Measurements from ENCODE around the gene HERC4.

HERC4 gene

DNA sequence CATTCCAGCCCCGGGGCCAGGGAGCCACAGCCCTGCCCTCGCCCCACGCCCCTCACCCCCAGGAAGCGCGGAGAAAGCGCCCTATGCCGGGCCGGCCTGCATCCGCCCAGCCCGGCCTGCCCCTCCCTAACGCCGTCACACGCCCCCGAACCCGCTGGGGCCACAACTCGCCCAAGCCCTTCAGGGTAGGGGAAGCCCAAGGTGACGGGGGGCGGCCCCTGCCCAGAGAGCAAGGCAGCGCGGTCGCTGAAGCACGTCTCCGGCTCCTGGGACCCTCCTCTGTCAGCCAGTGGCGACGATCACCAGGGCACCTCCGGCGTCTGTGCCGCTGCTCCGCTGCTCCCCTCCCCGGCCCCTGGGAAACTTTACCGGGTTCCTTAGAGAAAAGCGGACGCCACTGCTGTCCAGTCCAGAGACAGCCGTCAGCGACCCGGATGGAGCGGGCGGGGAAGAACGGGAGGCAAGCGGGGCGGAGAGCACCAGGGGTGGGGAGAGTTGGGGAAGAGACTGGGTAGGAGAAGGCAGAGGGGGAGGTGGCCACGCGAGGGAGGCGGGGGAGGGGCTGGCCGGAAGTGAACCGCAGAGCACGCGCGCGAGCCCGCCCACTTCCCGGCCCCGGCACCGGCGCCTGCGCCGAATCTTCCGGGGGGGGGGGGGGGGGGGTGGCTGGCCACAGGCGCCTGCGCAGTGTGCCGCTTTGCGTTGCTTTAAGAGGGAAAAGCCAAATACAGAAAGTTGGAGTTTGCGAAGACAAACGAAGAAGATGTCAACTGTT, at the start of gene HERC4:
Gene HERC4, minus strand, starts transcription at position 509 of the 775 bp plus-strand sequence. CDS start 2,175 bp downstream, outside the sequence.
- H3K27ac Mint-ChIP-seq = peak within 1 kb of the TSS; percentile 92
- H3K4me3 Mint-ChIP-seq = peak within 1 kb of the TSS; percentile 97
- peaks cover 25% of the 10 kb centered on the region for H3K36me3 Mint-ChIP-seq (ENCODE audit: low read depth)
- H3K9me3 Mint-ChIP-seq = no peaks in the 10 kb centered on the region
- H3K27me3 Mint-ChIP-seq = no peaks in the 10 kb centered on the region
- peaks cover 44% of the 10 kb centered on the region for H3K4me1 Mint-ChIP-seq (ENCODE audit: low read depth)

GRCh38 chr10:68124718-68125117, 49.6 kb upstream of the HERC4 start:
- Mint-ChIP-seq H3K9me3 (no peaks in the 10 kb centered on the region), H3K4me3 (no peak overlapping the region), H3K27me3 (peaks cover 5% of the 10 kb centered on the region), H3K36me3 (ENCODE audit: low read depth) (no peaks in the 10 kb centered on the region), H3K27ac (no peak overlapping the region), H3K4me1 (ENCODE audit: low read depth) (no peaks in the 10 kb centered on the region)

GRCh38 chr10:68121852-68122251, 46.8 kb upstream of the HERC4 start:
- H3K36me3 Mint-ChIP-seq (ENCODE audit: low read depth) = no peaks in the 10 kb centered on the region
- no peaks in the 10 kb centered on the region for H3K4me1 Mint-ChIP-seq (ENCODE audit: low read depth)
- no peak overlapping the region for H3K4me3 Mint-ChIP-seq
- H3K9me3 Mint-ChIP-seq = no peaks in the 10 kb centered on the region
- H3K27ac Mint-ChIP-seq = no peak overlapping the region
- H3K27me3 Mint-ChIP-seq = peaks cover 5% of the 10 kb centered on the region

DNA sequence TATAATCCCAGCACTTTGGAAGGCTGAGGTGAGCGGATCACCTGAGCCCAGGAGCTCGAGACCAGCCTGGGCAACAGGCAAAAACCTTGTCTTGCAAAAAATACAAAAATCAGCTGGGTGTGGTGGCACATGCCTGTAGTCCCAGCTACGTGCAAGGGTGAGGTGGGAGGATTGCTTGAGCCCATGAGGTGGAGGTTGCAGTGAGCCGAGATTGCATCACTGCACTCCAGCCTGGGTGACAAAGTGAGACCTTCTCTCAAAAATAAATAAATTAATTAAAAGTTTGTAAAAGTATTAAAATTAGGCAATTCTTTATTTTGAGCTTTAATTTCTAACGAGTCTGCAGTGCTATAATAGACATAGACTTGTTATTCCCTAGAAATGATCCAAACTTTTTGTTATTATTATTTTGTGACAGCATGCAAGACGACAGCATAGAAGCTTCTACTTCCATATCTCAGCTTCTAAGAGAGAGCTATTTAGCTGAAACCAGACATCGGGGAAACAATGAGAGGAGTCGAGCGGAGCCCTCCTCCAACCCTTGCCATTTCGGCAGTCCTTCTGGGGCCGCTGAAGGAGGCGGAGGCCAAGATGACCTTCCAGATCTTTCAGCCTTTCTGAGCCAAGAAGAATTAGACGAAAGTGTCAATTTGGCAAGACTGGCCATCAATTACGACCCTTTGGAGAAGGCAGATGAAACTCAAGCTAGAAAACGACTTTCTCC, 46.1 kb upstream of the HERC4 start:
- Mint-ChIP-seq H3K36me3 (ENCODE audit: low read depth) (no peaks in the 10 kb centered on the region), H3K9me3 (no peaks in the 10 kb centered on the region), H3K27ac (no peak overlapping the region), H3K4me3 (no peak overlapping the region), H3K27me3 (no peaks in the 10 kb centered on the region), H3K4me1 (ENCODE audit: low read depth) (no peaks in the 10 kb centered on the region)

- H3K27me3 Mint-ChIP-seq = peaks cover 4% of the 10 kb centered on the region
- H3K9me3 Mint-ChIP-seq = no peaks in the 10 kb centered on the region
- no peaks in the 10 kb centered on the region for H3K4me1 Mint-ChIP-seq (ENCODE audit: low read depth)
- H3K4me3 Mint-ChIP-seq = no peak overlapping the region
- no peaks in the 10 kb centered on the region for H3K36me3 Mint-ChIP-seq (ENCODE audit: low read depth)
- no peak overlapping the region for H3K27ac Mint-ChIP-seq
Observed at GRCh38 chr10:68118657-68119056, 43.6 kb upstream of the HERC4 start.

DNA sequence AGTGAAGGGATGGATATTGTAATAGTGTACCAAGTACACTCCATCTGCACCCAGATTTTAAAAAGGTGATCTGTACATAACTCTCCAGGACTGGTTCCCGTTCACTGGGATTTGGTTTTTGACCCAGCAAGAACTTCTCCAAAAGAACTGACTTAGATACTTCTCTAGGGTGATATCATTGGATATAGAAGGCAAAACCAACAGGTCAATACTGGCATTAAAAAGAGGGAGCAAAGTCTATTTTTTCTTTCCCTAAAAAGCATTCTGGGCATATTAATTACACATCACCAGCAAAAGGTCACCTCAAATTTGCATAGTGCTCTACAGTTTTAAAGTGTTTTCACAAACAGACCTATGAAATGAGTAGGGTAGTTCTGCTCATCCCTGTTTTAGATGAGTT, 37.8 kb upstream of the HERC4 start:
- no peaks in the 10 kb centered on the region for H3K9me3 Mint-ChIP-seq
- H3K4me3 Mint-ChIP-seq = no peak overlapping the region
- H3K27me3 Mint-ChIP-seq = peaks cover 11% of the 10 kb centered on the region
- H3K27ac Mint-ChIP-seq = no peak overlapping the region
- H3K4me1 Mint-ChIP-seq (ENCODE audit: low read depth) = no peaks in the 10 kb centered on the region
- no peaks in the 10 kb centered on the region for H3K36me3 Mint-ChIP-seq (ENCODE audit: low read depth)

- Mint-ChIP-seq H3K4me3 (no peak overlapping the region), H3K27me3 (peaks cover 11% of the 10 kb centered on the region), H3K4me1 (ENCODE audit: low read depth) (no peaks in the 10 kb centered on the region), H3K9me3 (no peaks in the 10 kb centered on the region), H3K27ac (no peak overlapping the region), H3K36me3 (ENCODE audit: low read depth) (no peaks in the 10 kb centered on the region)
Observed at GRCh38 chr10:68111584-68111983, 36.5 kb upstream of the HERC4 start.

GRCh38 chr10:68110027-68110426, 34.9 kb upstream of the HERC4 start:
- H3K36me3 Mint-ChIP-seq (ENCODE audit: low read depth) = no peaks in the 10 kb centered on the region
- H3K4me3 Mint-ChIP-seq = no peak overlapping the region
- H3K27me3 Mint-ChIP-seq = peaks cover 7% of the 10 kb centered on the region

GRCh38 chr10:68109331-68109730, 34.2 kb upstream of the HERC4 start, which contains the start of gene MYPN:
Gene MYPN (plus strand): TSS chr10:68109488. CDS start chr10:68121439, 11,951 bp downstream.
- Mint-ChIP-seq H3K36me3 (ENCODE audit: low read depth) (no peaks in the 10 kb centered on the region), H3K4me1 (ENCODE audit: low read depth) (no peaks in the 10 kb centered on the region), H3K27me3 (peaks cover 7% of the 10 kb centered on the region), H3K27ac (no peak within 1 kb of the TSS), H3K4me3 (no peak within 1 kb of the TSS), H3K9me3 (no peaks in the 10 kb centered on the region)

More at GRCh38 chr10:68110027-68110426, 34.9 kb upstream of the HERC4 start:
- H3K4me1 Mint-ChIP-seq (ENCODE audit: low read depth) = no peaks in the 10 kb centered on the region
- no peak overlapping the region for H3K27ac Mint-ChIP-seq
- H3K9me3 Mint-ChIP-seq = no peaks in the 10 kb centered on the region

DNA sequence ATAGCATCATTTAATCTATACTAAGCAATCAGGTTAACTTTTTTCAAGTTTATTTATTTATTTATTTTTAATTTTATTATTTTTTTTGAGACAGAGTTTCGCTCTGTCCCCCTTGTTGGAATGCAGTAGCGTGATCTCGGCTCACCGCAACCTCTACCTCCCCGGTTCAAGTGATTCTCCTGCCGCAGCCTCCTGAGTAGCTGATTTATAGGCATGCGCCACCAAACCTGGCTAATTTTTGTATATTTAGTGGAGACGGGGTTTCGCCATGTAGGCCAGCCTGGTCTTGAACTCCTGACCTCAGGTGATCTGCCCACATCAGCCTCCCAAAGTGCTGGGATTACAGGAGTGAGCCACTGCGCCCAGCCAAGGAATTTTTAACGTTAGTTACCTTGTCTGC, 33.6 kb upstream of the HERC4 start:
- Mint-ChIP-seq H3K4me3 (no peak overlapping the region), H3K9me3 (no peaks in the 10 kb centered on the region), H3K27me3 (peaks cover 7% of the 10 kb centered on the region), H3K4me1 (ENCODE audit: low read depth) (no peaks in the 10 kb centered on the region), H3K27ac (no peak overlapping the region), H3K36me3 (ENCODE audit: low read depth) (no peaks in the 10 kb centered on the region)

DNA sequence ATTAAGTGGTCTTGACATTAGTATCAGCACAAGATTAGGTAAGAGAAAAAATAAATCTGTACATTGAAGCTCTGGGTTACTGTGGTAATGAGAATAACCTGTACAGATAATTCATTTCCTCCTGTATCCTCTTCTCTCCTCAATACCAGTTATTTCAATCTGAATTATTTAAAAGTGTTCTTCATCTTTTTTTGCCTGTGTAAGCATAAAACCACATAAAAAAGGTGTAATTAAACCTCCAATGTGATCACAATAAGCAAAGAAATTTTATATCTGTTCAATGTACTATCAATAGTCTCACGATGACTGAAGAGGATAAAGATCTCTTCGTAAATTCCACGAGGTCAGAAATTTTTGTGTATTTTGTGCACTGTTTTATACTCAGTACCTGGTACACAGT, 33.0 kb upstream of the HERC4 start:
- peaks cover 7% of the 10 kb centered on the region for H3K27me3 Mint-ChIP-seq

GRCh38 chr10:68107651-68108050, 32.6 kb upstream of the HERC4 start:
- no peak overlapping the region for H3K27ac Mint-ChIP-seq
- no peak overlapping the region for H3K4me3 Mint-ChIP-seq
- no peaks in the 10 kb centered on the region for H3K36me3 Mint-ChIP-seq (ENCODE audit: low read depth)
- H3K9me3 Mint-ChIP-seq = no peaks in the 10 kb centered on the region
- H3K4me1 Mint-ChIP-seq (ENCODE audit: low read depth) = no peaks in the 10 kb centered on the region
- peaks cover 7% of the 10 kb centered on the region for H3K27me3 Mint-ChIP-seq

More for the DNA sequence above, 33.0 kb upstream of the HERC4 start:
- H3K9me3 Mint-ChIP-seq = no peaks in the 10 kb centered on the region
- no peaks in the 10 kb centered on the region for H3K4me1 Mint-ChIP-seq (ENCODE audit: low read depth)
- H3K4me3 Mint-ChIP-seq = no peak overlapping the region
- no peak overlapping the region for H3K27ac Mint-ChIP-seq
- no peaks in the 10 kb centered on the region for H3K36me3 Mint-ChIP-seq (ENCODE audit: low read depth)

DNA sequence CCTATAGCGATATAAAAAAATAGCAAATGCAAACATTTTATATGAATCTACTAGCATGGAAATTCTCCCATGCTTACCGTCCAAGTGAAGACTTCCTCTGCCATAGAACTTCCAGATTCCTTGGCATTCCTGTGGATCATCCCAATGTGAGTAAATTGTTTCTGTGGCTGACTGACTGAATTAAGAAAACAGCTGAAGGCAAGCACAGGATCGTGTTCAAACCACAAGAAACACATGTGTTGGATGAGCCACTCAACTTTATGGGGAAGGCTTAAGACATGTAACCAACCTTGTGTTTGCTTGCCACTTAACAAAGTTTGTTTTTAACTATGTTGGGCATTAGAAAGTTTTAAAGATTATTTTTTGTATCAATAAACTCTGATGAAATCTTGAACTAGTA, 31.6 kb upstream of the HERC4 start:
- peaks cover 7% of the 10 kb centered on the region for H3K27me3 Mint-ChIP-seq
- H3K4me1 Mint-ChIP-seq (ENCODE audit: low read depth) = no peaks in the 10 kb centered on the region
- no peak overlapping the region for H3K4me3 Mint-ChIP-seq
- no peaks in the 10 kb centered on the region for H3K9me3 Mint-ChIP-seq
- H3K36me3 Mint-ChIP-seq (ENCODE audit: low read depth) = no peaks in the 10 kb centered on the region
- no peak overlapping the region for H3K27ac Mint-ChIP-seq

DNA sequence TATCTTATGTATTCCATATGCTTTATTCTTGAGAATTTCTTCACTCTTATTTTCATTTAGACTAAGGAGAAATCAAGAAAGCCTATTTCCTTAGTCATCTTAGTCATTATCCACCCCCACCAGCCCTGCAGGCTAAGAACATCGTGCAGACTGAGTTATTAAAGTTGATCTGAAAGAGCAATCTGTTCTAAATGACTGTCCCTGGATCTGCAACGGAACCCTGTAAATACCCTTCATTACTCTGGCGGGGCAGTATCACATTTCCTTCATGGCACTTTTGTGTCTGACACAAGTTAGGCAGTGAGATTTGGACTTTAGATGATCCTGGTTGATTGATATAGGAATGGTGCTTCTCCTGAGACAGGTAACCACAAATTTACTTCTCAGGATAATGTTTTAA, 30.7 kb upstream of the HERC4 start:
- Mint-ChIP-seq H3K27me3 (peaks cover 7% of the 10 kb centered on the region), H3K4me3 (no peak overlapping the region), H3K9me3 (no peaks in the 10 kb centered on the region), H3K36me3 (ENCODE audit: low read depth) (no peaks in the 10 kb centered on the region), H3K27ac (no peak overlapping the region), H3K4me1 (ENCODE audit: low read depth) (no peaks in the 10 kb centered on the region)

- no peaks in the 10 kb centered on the region for H3K9me3 Mint-ChIP-seq
- no peak overlapping the region for H3K4me3 Mint-ChIP-seq
- H3K27me3 Mint-ChIP-seq = peaks cover 3% of the 10 kb centered on the region
- H3K36me3 Mint-ChIP-seq (ENCODE audit: low read depth) = no peaks in the 10 kb centered on the region
- H3K27ac Mint-ChIP-seq = no peak overlapping the region
- no peaks in the 10 kb centered on the region for H3K4me1 Mint-ChIP-seq (ENCODE audit: low read depth)
Observed at GRCh38 chr10:68103901-68104300, 28.8 kb upstream of the HERC4 start.

All from stimulated activated naive CD8-positive, alpha-beta T cell treated with anti-CD3 and anti-CD28 coated beads, Interleukin-15, Interleukin-2, amounts not matched to agents 100 ng/mL and 50 ng/mL, for 24 hours (primary cell).